ENCODE data around the gene PPP4R4.
"Not testable (repeated sequence)": the region's sequence is repeated elsewhere in the genome, so short reads cannot be mapped to it uniquely, and the experiment has no call there.

Gene PPP4R4

GRCh38 chr14:94145902-94146527, 28.1 kb upstream of the PPP4R4 start:
- no peak for FAIRE-seq

GRCh38 chr14:94152676-94153075, 21.4 kb upstream of the PPP4R4 start:
- FAIRE-seq: no peak

- no peak for FAIRE-seq
Observed at GRCh38 chr14:94153750-94154342, 20.3 kb upstream of the PPP4R4 start.

DNA sequence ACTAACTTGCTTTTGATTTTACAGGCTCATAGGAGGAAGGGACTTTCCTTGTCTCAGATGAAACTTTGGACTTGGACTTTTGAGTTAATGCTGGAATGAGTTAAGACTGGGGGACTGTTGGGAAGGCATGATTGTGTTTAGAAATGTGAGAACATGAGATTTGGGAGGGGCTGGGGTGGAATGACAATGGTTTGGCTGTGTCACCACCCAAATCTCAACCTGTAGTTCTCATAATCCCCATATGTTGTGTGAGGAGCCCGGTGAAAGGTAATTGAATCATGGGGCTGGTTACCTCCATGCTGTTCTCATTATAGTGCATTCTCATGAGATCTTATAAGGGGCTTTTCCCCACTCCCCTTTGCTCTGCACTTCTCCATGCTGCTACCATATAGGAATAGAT, 18.0 kb upstream of the PPP4R4 start:
- FAIRE-seq: not testable (repeated sequence)

DNA sequence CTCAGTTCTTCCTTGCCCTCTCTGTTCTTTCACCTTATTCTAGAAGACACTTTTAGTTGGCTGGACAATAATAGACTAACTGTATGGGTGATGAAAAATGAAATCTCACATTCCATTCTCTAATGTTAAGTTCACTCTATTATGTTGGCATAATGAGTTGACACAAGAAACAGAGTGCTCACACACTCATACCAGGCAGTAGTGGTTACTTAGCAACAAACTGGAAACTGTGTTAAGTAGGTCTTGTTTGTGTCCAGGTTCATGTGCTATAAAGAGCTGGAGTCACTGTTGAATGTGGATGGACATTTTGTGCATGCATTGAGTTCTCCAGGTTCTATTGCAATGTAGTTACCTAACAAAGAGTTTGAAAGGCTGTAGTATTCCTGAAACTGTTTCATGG, 16.9 kb upstream of the PPP4R4 start:
- FAIRE-seq: peak; percentile 99

DNA sequence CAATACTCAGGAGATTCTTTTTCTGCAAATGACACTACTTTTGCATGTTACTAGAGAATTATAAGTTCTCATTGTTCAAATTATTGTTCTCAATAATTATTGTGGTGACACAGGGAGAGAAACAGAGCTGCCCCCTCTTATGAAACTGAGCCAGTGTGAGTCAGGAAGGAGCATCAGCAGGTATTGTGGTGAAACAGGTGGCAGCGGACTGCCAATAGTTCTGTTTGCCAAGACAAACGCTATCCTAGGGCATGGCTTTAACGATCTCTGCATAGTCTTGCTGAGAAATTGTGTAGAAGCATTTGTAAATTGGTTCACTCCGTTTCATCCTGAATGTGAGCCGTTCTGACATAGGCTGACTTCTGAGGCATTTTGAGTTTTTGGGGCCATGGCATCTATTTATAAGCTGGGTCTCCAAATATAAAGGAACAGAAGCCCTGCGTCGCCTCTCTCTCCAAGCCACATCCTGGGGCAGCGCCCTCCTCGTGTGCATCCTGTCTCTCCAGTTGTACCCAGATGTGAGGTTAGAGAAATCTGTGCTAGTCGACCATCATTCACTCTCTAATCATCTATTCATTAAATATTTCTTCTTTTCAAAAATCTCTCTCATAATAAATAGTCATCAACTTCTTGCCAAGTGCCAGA, 15.8 kb upstream of the PPP4R4 start:
- FAIRE-seq: no peak

DNA sequence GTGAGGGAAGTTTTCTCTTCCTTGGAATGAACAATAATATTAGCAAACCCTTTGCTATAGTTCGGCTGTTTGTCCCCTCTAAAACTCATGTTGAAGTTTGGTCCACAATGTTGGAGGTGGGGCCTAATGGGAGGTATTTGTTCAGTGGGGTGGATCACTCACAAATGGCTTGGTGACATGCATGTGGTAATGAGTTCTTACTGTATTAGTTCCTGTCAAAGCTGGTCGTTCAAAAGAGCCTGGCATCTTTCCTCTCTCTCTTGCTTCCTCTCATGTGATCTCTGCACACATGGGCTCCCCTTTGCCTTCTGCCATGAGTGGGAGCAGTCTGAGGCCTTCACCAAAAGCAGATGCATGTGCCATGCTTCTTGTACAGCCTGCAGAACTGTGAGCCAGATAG, 13.1 kb upstream of the PPP4R4 start:
- FAIRE-seq: no peak

DNA sequence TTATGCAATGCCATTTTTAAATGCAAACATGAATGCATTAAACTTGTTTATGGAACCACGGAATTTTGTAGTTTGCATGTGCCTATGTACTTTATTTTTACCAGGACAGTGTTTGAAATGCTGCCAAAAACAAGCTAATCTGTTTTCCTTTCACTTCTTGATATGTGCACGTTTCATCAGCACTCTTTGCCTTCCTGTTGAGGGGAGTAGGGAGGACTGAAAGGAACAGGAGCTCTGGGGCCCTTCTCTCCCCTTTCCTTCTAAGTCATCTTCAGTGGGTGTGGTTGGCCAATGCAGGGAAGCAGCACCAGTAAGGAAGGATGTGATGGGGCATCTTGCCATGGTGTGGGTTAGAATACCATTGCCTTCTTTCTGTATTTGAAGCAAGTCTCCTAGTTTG, 12.1 kb upstream of the PPP4R4 start:
- peak; percentile 97 for FAIRE-seq

DNA sequence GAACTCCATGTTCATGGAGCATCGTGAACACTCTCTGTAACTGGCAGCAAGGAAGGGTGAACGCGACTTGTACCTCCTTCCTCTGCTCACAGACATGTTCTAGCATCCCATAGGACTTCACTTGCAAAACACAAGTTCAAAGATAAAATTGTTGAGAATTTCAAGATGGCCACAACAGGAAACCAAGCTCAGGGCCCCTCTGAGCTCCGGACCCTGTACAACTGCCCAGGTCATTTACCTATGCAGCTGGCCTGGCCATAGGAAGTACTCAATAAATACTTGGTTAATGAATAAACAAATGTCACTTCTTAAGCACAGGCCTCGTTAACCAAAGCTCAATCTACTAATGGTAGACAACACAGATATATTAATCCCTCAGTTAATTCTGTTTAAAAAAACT, 11.7 kb upstream of the PPP4R4 start:
- FAIRE-seq: no peak

DNA sequence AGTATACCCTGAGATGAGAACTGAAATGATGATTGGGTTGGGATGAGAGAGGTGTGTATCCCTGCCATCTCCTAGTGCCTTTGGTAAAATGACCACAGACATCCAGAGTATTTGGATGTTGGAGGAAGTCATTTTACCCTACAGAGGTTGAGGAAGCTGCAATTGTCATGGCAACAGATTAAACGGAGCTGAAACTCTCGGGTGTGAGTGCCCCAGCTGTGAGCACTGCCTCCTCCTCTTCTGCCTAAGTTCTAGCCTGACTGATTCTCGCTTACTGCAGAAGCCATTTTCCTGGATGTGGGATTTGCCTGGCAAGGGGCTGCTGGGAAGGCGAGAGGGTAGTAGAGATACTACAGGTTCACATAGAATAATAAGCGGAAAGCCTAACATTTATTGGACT, 10.3 kb upstream of the PPP4R4 start:
- FAIRE-seq: no peak

DNA sequence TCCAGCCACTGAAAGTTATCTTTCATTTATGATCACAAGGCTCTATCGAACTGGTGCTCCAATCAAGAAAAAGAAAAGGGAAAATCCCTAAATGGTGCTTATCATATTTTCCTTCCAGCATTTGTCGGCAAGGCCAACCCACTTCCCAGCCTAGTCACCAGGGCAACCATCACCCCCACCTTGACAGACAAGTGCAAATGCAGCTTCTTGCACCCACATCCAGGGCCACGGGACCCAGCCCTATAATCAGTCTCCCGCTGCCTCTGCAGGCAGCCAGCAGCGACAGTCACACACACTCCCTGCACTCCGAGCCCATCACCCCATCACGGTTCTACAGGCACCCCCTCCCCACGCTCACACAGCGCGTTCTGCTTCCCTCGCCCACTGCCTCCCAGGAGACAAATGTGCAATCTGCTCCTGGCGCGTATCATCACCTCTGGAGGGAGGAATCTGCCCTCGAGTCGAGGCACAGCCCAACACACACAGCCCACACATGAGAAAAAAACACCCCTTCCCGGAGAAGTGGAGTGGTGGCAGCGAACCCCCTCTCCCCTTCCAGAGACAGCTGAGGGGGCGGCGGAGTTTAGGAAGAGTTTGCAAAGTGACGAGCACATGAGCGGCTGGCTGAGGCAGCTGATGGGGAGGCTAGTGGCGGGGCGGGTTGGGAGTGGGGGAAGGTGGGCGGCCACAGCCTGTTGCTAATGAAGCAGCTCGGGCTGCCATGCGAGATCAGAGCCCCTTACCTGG, 9.3 kb upstream of the PPP4R4 start:
- FAIRE-seq: no peak

DNA sequence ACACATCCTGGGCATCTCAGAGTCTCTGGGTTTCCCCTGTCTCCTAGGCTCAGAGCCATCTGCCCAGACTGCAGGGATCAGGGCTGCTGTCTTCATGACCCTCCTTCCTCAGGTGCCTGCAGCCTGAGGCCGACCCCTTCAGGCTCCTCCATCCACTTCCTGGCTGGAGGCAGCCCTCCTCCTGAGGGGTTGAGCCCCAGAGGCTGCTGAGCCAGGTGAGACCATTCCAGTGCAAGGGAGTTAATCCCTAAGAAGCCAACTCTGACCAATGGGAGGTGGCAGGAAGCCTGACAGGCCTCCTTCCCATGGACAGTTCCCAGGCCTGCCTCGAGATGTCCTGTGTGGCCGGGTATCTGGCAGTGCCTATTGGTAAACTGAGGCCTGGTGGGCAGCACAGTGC, 8.4 kb upstream of the PPP4R4 start:
- no peak for FAIRE-seq

- no peak for FAIRE-seq
Observed at GRCh38 chr14:94170136-94170535, 4.0 kb upstream of the PPP4R4 start.

DNA sequence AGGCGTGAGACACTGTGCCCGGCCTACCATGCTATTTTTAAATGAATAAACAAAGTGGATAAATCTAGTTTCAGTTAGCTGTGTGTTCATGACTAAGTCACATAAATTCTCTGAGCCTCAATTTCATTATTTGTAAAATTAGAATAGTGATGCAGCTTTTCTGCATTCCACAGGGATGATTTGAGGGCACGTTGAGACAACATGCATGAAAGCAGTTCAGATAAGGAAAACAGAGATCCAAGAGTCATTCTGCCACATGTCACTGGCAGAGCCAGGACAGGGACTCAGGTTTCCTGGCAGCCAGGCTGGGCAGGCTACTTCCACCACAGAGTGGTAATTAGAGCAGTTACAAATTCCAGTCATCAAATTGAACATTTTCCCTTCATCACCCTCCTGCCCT, 2.9 kb upstream of the PPP4R4 start:
- no peak for FAIRE-seq

DNA sequence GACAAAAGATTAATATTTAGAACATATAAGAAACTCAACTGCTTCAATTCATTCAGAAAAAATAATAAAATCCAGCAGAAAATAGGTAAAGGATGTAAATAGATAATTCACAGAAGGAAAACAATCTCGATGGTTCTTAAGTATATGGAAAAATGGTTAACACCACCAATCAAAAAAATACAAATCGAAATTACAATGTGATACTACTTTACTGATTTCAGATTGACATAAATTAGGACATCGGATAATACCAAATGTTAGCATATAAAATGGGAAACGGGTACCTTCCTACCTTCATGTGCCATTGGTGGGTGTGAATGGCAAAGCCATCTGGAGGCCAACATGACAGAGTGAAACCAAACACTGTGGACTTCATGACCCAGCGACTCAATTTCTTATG, 1.6 kb upstream of the PPP4R4 start:
- FAIRE-seq: peak; percentile 5

GRCh38 chr14:94173471-94173884, 644 bp upstream of the PPP4R4 start:
- no peak for FAIRE-seq

- no peak for FAIRE-seq
Observed at GRCh38 chr14:94174604-94175010, 485 bp downstream of the PPP4R4 start.

DNA sequence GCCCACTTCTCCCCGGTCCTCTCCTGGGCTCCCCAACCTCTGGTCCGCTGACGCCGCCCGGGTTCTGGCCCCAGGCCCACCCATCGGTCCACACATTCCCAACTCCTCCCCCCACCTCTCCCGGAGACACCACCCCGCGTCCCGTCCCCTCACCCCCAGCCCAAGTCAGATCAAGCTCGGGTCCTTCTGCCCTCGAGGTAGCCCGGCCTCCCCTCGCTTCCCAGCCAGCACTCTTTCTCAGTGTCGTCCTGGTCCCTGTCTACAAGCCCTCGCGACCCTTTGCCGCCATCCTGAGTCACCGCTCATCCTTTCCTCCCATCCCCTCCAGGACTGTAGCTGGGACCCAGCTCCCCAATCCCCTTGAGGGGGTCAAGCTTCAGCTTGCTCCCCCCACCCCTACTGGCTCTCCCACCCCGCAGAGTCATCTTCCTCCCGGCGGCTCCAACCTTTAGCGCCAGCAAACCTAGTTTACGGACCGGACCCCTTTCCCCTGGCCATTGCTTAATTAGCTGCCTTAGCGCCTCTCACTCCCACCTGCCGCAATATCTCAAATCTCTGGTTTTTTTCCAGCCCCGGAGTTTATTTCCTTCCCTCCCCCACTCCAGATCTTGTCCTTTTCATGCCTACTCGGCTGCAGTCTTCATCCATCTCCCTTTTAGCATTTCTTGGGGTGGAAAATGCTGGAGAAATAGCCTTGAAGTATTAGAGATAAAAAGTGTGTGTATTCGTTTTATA, 1.1 kb downstream of the PPP4R4 start:
- FAIRE-seq: no peak

- FAIRE-seq: peak; percentile 36
Observed at GRCh38 chr14:94175747-94176146, 1.6 kb downstream of the PPP4R4 start.

DNA sequence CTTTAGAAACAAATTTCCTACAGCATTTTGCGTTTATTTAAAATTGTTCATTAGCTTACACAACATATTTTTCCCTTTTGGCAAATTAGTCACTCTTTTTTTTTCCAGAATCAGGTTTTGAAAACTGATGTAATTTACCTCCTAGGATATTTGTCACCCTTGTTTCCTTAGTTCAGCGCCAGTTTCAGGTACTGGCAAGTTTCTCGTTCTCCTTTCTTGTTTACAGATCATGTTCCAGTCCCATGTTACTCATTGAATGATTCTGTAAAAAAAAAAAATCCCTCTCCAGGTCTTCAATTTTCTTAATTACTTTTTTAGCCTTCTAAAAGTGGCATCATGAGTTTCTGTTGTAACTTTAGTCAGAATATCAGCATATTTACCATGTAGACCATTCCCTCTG, 2.7 kb downstream of the PPP4R4 start:
- FAIRE-seq: no peak

DNA sequence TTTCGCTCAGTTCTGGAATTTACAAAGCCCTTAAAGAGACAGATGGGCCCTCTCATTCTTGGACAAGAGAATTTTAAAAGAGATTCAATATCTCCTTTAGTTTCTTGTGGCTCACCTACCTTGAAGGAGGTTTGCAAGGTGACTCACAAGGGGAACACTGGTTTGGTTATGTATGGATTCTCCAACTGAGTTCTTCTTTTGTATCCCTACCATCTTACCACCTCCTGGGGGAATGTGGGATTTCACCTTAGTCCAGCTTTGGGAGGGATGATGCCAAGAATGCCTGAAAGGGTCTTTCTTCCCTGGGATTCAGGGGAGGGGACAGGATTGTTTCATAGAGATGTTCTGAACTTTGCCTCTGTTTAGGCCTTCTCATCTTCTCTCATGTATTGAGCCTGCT, 3.7 kb downstream of the PPP4R4 start:
- no peak for FAIRE-seq

- FAIRE-seq: no peak
Observed at GRCh38 chr14:94179244-94179643, 5.1 kb downstream of the PPP4R4 start.

DNA sequence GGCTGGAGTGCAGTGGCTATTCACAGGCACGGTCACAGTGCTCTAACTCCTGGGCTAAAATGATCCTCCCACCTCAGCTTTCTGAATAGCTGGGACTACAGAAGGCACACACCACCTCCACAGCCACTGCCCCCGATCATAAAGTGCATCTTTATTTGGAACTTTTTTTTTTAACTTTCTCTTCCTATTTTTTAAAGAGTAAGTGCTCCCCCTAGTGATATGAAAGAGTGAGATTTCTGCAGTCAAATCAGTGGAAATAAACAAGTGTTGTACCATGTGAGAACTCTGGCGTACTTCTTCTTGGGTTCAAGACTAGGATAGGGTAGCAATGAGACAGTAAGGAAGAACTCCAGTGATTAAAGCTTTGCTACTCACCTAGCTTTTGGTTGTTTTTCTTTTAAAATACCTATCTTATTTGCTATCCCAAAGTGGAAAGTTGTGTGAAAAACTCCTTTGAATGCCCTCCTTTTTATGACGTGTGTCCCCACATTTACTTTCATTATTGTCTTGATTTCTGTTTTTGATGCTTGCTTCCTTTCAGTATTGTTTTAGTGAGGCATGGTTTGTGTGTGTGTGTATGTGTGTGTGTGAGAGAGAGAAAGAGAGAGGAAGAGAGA, 6.6 kb downstream of the PPP4R4 start:
- FAIRE-seq: peak; percentile 53

Data from islet of Langerhans (tissue), 1 donor.